EL (cell line): Measurements from ENCODE around the gene SLC12A9.
A peak's percentile ranks its signal among the peaks of the same experiment; 100 is the strongest.

ENCODE experiments used
- DNase-seq: peaks from one replicate; pipeline ENCODE4 v3.0.0-alpha.2; 2016

The SLC12A9 gene

DNA sequence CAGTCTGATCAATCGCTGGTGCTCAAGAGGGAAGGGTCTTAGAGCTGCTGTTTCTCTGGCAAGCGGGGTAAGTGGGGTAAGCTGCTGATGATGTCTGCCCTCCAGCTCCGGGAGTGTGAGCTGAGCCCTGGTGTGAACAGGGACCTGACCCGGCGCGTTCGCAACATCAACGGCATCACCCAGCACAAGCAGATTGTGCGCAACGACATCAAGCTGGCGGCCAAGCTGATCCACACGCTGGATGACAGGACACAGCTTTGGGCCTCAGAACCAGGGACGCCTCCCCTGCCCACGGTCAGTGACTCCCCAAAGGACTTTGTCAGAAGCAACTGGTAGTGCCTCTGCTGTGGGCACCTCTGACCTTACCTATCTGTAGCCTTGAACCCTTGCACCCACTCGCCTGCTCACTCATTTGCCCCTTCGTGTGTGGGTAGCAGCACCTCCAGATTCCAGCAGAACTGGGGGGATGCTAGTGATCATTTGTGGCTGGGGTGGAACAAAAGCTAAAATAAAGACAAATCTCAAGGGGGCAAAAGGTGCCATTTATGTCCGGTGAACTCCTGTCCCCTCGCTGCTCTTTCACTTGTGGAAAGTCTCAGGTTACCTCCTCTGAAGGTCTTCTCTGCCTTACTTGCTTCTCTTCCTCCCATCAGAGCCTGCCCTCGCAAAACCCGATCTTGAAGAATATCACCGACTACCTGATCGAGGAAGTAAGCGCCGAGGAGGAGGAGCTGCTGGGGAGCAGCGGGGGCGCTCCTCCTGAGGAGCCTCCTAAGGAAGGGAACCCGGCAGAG, 33.8 kb downstream of the SLC12A9 start:
- DNase-seq, result no peak

DNA sequence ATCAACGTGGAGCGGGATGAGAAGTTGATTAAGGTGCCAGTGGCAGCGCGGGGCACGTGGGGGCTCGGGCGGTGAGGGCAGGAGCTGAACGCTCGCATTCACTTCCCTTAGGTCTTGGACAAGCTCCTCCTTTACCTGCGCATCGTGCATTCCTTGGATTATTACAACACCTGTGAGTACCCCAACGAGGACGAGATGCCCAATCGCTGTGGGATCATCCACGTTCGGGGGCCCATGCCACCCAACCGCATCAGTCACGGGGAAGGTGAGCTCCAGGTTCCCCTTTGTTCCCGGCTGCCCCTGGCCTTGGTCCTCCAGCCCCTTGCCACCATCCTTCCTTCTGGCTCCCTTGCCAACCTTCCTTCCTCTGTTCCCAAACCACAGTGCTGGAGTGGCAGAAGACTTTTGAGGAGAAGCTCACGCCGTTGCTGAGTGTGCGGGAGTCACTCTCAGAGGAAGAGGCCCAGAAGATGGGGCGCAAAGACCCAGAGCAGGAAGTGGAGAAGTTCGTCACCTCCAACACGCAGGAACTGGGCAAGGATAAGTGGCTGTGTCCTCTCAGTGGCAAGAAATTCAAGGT, 34.5 kb downstream of the SLC12A9 start:
- no peak for DNase-seq

DNA sequence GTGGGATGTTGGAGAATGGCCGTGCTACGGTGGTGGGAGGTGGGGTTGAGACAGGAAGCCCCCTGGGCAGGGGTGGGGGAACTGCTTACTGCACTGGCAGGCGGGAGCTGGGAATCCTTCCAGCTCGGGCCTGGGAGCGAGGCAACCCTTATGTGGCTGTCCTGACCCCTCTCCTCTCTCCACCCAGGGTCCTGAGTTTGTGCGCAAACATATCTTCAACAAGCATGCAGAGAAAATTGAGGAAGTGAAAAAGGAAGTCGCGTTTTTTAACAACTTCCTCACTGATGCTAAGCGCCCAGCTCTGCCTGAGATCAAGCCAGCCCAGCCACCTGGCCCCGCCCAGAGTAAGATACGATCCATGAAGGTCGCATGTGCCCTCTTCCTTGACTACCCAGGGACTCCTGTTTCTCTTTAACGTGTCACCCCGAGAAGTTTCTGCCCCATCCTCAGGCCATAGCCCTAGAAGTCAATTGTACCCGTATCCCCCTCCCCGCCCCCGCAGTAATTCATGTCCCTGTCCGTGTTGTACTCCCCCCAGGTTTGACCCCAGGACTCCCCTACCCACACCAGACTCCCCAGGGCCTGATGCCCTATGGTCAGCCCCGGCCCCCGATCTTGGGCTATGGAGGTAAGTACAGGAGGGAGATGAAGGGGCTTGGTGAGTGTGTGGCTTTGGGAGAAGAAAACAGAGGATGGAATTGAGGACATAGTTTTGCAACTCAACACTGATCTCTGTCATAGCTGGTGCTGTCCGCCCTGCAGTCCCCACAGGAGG, 35.2 kb downstream of the SLC12A9 start:
- no peak for DNase-seq

DNA sequence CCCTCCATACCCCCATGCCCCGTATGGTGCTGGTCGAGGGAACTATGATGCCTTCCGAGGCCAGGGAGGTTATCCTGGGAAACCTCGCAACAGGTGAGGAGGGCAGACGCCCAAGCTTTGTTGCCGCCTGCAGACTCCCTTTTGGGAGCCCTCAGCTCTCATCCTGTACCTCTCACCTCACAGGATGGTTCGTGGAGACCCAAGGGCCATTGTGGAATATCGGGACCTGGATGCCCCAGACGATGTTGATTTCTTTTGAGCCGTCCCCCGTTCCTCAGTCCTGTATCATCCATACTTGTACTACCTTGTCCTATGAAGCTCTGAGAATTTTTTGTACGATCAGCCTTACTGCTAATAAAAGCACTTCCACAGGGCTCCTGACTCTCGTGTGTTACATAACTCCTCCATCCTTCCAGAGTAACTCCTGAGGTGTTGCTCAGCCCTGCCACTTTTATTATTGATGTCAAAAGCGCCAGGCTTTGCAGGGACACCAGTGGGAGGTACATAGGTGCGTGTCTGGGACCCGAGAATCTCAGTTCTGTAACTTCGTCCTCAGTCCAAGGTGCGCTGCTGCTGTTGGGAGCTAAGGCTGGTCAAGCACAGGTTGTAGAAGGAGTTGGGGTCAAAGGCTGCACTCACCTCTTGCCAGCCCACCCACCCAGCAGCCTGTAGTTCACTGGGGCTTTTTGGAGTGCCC, 35.9 kb downstream of the SLC12A9 start:
- DNase-seq, result no peak

DNA sequence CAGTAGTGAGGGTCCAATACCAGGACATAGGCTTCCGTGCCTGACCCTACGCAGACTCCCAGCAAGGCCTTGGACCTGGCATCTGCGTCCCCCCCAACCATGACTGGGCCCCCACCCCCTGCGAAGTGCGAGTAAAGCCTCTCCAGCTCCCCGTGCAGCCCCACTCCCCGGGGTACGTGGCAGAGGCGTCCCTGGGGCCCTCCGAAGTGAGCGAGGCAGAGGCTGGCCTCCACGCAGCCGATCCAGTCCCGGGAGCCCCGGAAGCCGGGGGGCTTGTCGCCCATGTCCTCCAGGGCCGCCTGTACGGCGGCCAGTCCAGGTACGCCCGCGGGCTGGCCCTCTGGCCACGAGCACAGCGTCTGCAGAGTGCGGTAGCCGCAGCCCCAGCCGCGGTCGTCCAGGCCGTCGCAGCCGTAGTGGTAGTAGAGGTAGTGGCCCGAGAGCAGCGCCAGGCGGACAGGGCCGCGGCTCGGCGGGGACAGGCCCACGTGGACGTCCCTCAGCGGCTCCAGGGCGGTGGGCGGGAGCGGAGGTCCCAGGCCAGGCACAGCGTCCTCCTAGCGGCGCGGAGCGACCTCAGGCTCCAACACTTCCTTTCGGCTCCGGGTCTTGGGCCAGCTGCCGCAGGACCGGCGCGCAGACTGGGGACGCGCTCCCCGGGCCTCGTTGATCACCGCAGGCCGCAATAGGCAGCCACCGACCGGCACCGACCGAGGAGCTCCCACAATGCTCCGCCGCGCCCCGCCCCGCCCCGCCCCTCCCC, 36.7 kb downstream of the SLC12A9 start, which contains the start of gene UFSP1:
UFSP1 (minus strand) TSS at position 728 of the 763 bp plus-strand sequence; CDS start at position 284, 444 bp downstream.
- no peak for DNase-seq

DNA sequence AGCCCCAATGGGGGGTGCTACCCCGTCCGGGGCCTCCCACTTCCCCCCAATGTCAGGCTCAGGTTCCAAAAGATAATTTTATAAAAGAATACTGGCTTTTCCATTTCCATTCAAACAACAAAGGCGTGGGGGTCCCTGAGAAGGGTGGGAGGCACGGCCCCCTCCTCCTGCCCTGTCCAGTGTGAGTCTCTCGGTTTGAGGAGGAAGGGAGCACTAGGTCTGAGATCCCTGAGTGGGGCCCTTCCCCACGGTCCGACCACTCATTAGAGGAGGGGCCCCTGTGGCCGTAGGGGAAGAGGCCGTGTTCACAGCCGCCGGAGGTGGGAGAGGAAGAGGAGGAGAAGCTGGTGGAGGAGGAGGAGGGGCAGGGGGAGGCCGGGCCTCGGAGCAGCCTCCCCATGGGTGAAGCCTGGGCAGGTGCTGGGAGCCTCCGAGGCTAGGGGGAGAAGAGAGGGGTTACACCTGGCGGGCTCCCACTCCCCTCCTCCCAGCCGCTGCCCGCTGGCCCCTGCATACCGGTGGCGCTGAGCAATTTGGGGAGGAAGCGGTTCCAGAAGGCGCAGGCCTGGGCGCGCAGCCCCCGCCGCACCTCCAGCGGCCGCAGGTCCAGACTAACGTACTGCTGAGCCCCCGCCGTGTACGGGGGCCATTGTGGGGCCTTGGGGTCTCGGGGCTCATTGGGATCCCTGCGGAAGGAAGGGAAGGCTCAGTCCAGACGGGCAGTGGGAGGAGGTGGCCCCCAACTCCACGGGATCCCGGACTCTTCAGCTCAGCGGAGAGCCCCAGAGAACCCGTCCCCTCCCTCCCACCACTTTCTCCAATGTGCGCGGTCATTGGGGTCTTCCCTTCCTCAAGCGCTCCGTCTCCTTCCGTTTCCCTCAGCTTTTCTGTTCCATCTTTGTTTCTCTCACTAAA, 38.4 kb downstream of the SLC12A9 start:
- no peak for DNase-seq

DNA sequence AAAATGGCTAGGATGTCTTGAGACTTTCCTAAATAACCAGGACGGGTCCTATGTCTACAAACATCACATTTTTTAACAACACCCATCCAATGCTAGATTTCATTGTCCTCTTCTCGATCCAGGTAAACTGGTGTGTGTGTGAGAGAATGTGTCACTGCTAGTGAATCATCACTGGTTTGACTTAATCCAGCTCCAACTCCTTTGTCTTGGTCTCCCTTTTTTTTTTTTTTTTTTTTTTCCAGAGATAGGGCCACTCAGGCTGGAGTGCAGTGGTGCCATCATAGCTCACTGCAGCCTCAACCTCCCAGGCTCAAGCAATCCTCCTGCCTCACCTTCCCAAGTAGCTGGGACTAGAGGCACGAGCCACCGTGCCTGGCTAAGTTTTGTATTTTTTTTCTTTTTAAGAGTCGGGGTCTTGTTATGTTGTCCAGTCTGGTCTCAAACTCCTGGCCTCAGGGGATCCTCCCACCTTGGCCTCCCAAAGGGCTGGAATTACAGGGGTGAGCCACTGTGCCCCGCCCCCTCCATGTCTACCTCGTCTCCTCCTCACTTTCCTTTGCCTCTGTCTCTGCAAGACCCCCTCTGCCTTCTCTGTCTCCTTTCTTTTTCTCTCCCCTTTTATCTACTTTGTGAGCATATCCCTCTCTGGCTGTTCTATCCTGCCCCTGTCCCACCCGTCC, 39.2 kb downstream of the SLC12A9 start:
- DNase-seq, result no peak

DNA sequence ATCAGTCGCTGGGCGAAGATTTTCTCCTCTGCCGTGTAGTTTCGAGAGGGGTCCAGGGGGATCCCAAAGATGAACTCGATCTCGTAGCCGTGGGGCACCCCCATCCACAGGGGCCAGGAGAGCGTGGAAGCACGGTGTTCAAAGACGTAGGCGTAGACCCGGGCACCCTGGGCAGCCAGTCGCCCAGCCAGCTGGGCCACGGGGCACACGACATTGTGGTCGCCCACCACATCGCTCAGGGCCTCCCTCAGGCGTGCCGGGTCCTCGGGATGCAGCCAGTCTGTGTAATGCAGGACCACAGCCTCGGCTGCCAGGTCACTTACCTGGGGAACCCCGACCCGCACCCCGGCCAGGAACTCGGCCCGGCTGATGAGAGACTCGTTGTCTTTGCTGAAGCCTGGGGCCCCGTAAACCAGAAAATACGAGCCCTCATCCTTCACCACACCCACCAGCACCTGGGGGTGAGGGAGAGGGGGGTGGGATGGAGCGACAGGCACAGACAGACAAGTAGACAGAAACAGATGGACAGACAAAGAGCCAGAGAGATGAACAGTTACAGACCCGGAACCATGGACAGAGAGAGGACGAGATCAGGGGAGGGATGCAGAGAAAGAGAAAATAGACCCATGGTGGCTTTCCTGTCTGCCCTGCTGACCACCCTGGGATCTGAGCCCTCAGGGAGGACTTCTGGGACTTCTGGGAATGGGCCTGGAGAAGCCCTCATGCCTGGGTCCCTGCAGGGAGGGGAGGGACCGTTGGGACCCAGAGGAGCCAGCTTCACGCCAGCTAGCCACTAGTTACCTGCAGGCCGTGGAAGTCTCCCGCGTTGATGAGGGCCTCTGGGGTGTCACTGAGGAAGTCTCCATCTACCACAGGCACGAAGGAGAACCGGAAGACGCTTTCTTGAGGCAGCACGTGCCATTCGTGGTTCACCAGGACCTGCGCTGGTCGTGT, 40.1 kb downstream of the SLC12A9 start:
- DNase-seq, result no peak

DNA sequence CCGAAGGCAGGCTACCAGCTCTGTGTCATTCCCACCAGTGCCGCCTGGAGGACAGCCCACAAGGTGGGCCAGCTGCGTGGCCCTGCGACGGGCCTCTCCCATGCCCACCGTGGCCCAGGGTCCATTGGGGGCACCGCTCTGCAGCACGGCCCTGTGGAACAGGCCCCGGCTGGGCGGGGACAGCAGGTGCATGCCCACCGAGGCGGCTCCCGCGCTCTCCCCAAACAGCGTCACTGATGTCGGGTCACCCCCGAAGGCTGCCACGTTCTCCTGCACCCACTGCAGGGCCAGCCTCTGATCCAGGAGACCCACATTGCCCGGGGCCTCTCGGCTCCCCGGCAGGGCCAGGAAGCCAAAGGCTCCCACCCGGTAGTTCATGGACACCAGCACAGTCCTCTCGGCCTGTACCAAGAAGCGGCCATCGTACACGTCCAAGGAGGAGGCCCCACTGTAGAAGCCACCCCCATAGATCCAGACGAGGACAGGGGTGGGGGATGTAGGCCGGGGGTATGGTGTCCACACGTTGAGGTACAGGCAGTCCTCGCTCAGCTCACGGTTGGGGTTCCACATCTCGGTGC, 40.9 kb downstream of the SLC12A9 start:
- DNase-seq, result no peak

DNA sequence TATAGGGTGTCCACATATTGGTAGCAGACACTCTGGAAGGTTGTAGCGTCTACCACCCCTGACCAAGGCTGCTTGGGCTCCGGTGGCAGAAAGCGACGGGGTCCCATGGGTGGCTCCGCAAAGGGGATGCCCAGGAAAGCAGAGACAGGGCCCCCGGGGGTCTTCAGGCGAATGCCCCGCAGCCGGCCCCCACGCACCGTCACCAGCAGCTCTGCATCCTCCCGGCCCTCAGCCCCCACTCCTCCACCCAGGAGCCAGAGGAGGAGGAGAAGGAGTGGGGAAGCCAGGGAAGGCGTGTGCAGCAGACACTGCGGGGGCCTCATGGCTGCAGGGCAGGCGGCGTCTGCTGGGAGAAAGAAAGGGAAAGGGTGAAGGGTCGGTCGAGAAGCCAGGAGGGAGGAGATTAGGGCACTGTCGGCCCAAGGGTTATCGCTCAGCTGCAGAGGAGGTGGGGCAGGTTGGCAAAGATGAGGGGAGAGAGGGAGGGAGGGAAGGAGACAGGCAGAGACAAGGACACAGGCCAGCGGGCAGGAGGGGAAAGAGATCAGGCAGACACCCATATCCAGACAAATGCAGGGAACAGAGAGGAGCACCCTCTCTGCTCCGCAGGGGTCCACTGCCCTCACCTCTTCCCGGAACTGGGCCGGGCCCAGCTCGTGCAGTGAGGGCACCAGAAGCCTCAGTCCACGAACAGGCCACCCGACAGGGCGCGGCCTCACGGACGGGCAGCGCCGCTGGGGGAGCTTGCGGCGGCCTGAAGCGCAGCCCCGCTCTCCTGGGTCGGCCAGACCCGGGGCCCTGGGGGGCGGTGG, 41.6 kb downstream of the SLC12A9 start:
- DNase-seq, result no peak

DNA sequence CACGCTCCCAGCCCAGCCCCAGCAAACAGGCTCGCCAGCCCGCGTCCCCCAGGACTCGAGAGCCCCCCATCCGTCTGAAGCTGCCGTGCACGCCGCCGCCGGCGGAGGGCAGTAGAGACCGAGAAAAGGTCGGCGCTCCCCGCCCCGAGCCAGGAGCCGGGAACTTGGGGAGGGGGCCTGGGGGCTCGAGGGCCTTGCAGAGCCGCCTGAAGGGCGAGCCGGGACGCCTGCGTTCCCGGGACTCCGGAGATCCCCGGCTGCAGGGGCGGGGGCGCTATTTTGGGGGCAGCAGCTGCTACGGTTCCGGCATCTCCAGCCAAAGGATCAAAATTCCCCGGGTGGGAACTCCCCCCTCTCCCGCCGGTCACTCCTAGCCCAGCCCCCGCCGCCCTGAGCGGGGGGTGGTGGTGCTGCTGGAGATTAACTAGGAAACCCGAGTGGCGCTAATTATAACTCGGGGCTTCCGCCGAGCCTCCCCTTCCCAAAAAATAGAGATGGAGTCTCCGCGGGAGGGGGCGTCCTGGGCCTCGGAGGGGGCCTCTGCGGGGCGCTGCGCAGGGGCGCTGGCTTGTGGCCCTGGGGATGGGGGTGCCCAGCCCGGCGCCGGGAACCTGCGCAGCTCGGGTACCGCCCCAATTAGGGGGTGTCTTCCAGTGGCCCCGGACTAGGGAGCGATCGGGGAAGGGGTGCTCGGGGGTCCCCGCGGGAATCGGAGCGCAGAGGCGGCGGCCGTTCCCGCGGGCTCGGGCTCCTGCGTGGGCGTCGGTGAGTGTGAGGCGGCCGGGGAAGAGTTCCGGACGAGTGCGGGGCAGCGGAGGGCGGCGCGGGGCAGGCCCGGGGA, 42.6 kb downstream of the SLC12A9 start:
- DNase-seq, result peak; percentile 20

DNA sequence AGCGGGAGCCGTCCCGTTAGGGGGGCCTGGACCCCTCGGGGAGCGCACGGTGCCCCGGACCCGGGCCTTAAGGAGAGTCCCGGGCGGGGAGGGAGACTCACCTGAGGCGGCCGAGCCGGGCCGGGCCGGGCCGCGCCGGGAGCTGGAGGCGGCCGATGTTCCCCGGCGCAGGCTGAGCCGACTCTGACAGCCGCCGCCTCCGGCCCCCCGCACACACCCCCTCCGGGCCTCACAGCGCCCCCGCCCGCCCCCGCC, 43.1 kb downstream of the SLC12A9 start, which contains the start of gene ACHE:
ACHE (minus strand) TSS at position 188 of the 255 bp plus-strand sequence. CDS start 1,656 bp downstream, outside the sequence.
- no peak for DNase-seq

DNA sequence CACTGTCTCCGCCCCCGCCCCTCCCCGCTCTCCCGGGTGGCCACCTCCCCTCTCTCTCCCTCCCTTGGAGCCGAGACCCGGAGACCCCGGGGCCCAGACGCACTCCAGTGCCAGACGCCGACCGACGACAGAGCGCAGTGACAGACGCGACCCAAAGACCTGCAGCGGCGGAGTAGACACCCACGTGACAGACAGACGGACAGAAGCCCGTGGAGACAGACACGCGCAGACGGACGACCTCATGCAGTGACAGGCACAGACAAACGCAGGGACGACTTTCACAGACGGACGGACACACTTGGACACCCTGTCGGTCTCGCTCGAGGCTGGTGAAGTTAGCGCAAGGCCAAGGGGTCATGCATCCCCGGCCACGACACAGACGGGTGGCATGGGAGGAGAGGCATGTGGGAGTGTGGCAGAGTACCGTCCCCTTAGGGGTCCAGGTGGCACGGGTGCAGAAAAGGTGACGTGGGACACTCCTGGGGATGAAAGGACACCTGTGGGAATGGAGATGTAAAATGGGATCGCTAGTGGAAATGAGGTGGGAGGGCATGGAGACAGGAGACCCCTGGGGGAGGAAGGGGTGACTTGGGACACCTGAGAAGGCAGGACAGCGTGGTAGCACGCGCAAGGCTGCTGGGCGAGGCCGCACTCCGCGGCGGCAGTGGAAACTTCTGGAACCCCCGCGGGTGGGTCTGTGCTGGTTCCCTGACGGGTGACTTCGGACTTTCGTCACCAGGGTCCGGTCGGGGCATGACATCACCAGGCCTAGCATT, 43.6 kb downstream of the SLC12A9 start:
- DNase-seq, result no peak

DNA sequence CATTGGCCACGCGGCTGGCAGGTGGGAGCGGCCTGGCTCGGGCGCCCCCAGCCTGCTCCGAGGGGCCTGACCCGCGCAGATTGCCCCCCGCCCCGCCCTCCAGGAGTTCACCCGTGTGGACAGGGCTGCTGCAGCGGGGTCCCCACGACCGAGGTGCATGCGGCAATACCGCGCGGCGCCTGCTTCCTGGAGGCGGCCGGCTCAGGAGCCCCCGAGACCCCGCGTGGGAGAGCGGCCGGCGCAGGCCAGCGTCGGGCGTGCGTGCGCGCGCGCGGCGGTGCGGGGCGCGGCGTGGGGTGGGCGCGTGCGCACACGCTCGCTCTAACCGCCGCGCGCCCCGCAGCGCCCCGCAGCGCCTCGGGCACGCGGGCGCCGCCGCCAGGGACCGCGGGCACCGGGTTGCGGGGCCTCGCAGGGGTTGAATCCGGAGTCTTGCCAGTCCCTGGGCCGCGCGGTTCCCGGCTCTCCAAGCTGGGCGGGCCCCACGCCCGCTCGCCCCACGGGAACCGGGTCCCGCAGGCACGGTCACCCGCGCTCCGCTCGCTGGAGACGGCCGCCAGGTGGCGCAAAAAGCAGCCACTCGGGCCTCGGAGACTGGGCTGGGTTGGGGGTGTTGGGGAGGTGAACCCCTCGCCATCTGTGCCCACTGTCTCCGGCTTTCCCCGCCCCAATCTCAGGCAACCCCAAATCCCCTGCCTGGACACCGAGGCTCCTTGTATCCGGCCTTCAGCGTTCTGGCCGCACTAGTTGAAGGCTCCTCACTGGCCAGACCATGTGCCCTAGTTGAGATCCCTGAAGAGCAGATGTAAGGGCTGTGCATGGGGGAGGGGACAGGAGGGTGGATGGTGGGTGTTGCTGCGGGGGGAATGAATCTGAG, 44.5 kb downstream of the SLC12A9 start:
- DNase-seq, result peak; percentile 22

DNA sequence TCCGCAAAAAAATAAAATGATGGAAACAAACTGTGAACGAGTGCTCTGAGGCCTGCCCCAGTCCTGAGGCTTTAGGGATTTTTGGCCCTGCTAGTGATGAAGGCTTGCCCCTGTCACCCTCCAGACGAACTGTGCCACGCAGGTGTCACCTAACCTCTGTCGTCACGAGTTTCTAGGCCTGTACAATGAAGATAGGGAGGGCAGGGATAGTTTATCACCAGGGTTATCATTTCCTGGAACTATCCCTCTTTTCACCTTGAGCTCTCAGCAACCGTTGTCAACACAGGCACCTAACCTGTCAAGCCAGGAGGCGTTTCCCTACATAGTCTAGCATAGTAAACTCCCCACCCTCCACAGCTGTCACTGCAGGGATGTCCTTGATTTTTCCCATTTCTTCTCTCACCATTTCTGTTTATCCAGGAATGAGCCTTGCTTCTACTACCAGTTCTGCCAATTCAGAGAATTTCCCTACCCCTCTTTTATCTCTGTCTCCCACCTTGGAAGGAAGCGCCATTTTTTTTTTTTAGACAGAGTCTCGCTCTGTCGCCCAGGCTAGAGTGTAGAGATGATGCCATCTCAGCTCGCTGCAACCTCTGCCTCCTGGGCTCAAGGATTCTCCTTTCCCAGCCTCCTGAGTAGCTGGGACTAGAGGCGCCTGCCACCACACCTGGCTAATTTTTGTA, 45.4 kb downstream of the SLC12A9 start:
- no peak for DNase-seq
